Forelimb muscle (tissue), 1 donor: ENCODE measurements around the gene ZNG1F. TPM values are rescaled to one million over a fixed set of nuclear protein-coding genes. Genes with fewer than 3 reads are reported as not detected.
"Not testable (repeated sequence)": the region's sequence is repeated elsewhere in the genome, so short reads cannot be mapped to it uniquely, and the experiment has no call there.

ENCODE experiments used
- DNase-seq: peaks from one replicate; pipeline ENCODE4 v3.0.0-alpha.2; 2013; ENCODE audit warnings: low read depth
- polyA plus RNA-seq: library from polyadenylated mRNA; unstranded; fragments of 120-200 nt; gene quantifications from one replicate; pipeline ENCODE4 v1.2.1, GENCODE V29; 2013; ENCODE audit not compliant: insufficient read length

Gene ZNG1F
- polyA plus RNA-seq, 1 donor = 7.3 TPM

DNA sequence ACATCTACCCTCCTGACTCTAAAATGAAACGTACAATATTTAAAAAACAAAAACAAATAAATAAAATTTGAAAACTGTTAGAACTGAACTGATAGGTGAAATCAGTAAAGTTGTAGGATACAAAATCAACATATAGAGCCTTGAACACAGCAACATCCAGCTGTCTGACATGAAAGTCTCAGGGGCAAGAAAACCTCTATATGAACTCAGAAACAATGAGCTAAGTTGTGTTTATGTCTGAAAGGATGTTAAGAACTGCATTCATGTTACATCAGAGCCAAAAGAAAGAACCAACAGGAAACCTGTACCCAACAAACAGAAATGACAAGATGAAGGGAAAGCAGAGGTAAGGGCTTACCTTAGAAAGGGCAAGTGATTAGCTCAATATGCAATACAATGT, 102.4 kb downstream of the ZNG1F start:
- not testable (repeated sequence) for DNase-seq

DNA sequence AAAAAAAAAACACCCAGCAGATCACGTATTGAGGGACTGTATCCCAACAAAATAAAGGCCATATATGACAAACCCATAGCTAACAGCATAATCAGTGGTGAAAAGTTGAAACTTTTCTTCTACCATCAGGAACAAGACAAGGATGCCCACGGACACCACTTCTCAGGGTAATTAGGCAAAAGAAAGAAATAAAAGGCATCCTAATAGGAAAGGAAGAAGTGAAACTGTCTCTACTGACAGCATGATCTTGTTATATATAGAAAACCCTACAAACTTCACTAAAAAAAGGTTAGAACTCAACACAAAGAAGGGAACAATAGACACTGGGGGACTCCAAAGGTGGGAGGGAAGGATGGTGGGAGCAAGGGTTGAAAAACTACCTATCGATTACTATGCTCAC, 102.9 kb downstream of the ZNG1F start:
- DNase-seq = not testable (repeated sequence)

DNA sequence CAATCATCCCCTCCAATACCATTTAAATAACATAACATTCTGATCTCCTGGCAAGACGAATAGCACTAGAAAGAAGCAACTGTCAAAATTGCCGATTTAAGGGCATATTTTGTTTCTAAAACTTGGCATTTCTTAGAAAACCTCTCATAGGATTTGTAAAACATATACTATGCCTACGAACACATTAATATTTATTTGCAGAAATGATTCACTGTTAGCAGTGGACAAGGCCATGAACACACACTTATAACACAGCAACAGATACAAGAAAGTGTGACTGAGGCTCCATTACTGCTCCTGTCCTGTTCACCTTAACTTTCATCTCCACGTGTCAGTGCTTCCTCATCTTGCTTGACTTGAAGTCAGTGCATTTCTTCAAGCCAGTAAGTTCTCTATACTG, 106.8 kb downstream of the ZNG1F start:
- DNase-seq = not testable (repeated sequence)

Other genes starting within 250 kb of the ZNG1F start
- gene FOXD4L6, start 60.6 kb downstream of the ZNG1F start, polyA plus RNA-seq = not detected